NCI-H345 (cell line): ENCODE results near the gene MIS18A.
A peak's percentile ranks its signal among the peaks of the same experiment; 100 is the strongest.
"Not testable (repeated sequence)": the region's sequence is repeated elsewhere in the genome, so short reads cannot be mapped to it uniquely, and the experiment has no call there.

Experiments used
- DNase-seq: peaks from one replicate; lab custom pipeline; 2025; lab: John Stamatoyannopoulos, UW

MIS18A gene

DNA sequence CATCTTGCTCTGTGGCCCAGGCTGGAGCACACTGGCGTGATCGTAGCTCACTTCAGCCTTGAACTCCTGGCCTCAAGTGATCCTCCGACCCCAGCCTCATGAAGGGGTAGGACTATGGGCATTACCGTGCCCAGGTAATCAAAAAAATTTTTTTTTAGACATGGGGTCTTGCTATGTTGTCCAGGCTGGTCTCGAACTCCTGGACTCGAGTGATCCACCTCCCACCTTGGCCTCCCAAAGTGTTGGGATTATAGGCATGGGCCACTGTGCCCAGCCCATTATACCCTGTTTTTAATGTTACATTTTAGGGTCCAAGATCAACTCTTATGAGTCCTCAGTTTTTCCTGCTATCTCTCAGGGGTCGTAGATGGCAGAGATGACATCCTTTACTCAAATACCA, 26.1 kb upstream of the MIS18A start:
- no peak for DNase-seq

DNA sequence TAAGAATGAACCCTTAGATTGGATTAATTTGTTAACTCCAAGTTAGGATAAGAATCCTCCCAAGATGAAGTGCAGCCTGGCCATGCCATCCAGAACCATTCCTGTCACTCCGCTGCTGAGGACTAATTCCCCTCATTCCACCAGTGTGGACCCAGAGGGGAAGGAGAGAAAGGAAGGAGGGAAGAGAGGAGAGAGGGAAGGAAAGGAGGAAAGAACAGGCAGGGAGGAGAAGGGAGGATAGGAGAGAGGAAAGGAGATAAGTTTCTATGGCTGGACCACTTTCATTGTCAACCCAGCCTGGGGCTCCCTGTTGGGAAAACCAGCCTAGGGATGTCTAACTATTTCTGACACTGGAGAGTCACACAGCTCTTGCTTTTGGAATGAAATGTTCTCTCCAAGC, 24.5 kb upstream of the MIS18A start:
- DNase-seq: no peak

DNA sequence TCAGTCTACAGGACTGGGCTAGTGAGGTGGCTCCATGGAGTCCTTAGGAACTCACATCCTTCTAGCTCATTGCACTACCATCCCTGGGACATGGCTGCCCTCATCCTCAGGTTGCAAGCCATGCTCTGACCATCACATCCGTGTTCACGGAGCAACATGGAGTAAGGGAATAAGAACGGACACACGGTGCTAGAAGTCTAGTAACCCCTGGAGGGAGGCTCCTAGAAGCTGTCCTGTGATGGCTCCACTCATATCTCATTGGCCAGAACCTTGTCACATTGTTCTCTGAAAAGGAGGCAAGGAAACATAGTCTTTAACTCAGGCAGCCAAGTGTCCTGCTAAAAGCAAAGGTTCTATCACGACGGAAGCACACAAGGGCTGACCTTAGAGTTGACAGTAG, 23.7 kb upstream of the MIS18A start:
- no peak for DNase-seq

DNA sequence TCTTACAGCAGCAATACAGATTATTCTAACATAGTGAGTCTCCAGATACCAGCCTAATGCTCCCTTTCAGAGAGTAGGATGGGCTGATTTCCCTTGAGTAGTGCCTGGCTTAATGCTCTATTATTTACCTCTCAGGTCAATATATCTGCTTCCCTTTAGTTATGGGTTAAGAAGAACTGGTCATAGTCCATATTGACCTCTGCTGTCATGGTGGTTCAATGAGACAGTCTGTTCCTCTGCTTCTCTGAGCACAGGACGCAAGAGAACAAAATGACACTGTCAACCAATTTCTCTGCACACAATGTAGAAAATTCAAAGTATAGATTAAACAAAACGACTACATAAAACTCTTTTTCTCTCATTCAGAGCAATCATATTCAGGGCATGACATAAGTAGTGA, 22.7 kb upstream of the MIS18A start:
- no peak for DNase-seq

DNA sequence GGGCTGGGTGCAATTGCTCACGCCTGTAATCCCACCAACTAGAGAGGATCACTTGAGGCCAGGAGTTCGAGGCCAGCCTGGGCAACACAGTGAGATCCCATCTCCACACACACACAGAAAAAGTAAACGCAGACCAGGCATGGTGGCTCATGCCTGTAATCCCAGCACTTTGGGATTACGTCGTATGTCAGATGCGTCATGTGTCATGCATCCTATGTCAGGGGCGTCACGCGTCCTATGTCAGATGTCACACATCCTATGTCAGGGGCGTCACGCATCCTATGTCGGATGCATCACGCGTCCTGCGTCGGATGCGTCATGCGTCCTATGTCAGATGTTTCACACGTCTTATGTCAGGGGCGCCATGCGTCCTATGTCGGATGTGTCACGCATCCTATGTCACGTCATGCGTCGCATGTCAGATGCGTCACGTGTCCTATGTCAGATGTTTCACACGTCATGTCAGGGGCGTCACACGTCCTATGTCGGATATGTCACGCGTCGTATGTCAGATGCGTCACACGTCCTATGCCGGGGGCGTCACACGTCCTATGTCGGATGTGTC, 21.4 kb upstream of the MIS18A start:
- no peak for DNase-seq

DNA sequence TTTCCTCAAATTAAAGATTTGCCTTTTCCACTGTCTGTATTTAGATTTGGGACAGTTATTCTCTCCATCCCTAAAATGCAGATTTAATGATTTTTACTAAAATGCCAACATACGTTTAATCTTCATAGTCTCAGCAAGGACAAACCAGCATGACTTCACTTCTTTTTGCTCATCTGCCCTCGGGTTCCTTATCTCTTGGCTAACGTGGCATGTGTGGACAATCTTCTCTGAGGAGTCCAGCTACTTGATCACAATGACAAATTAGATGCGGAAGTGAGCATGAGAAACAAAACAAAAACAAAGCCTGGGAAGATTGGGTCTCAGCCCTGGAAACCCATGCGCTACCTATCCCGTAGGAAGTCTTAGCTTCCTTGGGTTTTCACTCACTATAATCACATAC, 20.8 kb upstream of the MIS18A start:
- no peak for DNase-seq

DNA sequence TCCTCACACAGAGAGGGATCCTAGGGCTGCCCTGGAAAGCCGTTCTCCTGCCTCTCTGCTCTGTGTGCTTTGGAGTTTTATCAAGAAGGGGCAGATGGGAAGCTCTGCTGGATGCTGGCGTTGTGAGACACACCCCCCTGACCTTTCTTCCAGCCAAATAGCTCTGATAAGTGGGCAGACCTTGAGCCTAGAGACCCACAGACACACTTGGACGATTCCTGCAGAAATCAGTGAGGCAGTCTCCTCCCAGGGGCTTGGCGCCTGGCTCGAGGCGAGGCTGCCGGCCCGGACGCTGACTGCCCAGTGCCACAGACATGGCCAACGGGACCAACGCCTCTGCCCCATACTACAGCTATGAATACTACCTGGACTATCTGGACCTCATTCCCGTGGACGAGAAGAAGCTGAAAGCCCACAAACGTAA, 19.8 kb upstream of the MIS18A start, which contains the start of gene MRAP:
TSS of gene MRAP (plus strand) at position 198 of the 424 bp plus-strand sequence. CDS start at position 315, 117 bp downstream.
- DNase-seq: no peak

DNA sequence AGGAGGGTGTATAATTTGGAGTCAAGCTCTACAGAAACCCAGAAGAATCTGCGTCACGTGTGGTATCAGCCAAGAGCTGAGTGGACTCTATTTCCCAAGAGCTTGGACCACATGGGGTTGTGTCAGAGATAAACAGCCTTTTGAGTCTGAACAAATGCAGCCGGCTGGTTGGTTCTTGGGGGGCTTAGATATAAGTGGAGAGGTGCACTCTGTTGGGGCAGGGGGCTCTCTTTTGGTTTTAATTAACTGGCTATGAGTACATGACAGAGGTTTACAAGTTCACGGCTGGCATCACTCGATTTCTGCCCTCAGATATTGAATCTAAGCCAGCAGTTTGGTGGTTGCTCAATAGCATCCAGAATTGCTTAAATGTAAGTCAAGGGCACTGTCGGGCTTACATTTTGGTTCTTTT, 19.3 kb upstream of the MIS18A start:
- DNase-seq: no peak

DNA sequence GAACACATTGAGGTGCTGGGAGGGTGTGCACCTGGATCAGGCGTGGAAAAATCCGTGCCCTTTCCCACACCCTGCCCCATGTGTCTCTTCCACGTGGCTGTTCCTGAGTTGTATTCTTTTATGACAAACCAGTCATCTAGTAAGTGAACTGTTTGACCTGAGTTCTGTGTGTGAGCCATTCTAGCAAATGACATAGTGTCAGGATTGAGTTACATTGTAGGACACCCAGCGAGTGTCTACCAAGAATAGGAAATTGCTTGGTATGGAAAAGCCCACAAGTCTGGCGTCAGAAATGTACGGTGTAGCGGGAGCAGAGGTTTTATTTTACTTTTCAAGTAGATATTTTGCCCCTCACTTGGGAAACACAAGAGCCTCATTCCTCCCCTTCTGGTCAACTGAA, 18.6 kb upstream of the MIS18A start:
- no peak for DNase-seq

DNA sequence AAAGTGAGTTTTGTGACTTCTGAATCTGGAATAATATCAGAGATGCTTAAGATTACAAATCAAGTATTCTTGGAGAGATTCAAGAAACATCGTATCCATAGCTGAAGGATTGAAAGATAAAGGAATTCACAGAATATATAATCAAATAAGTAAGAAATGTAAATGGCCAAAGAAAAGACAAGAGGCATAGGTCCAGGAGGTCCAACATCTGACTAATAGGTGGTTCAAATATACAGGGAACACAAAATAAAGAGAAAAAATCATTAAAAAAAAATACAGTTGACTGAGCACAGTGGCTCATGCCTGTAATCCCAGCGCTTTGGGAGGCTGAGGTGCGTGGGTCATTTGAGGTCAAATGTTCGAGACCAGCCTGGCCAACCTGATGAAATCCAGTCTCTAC, 6.6 kb upstream of the MIS18A start:
- DNase-seq: no peak

DNA sequence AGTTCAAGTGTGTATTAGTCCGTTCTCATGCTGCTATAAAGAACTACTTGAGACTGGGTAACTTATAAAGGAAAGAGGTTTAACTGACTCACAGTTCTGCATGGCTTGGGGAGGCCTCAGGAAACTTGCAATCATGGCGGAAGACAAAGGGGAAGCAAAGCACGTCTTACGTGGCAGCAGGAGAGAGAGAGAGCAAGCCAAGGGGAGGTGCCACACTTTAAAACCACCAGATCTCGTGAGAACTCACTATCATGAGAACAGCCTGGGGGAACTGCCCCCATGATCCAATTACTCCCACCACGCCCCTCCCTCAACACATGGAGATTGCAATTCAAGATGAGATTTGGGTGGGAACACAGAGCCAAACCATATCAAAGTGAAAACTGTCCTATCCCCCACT, 4.1 kb upstream of the MIS18A start:
- no peak for DNase-seq

DNA sequence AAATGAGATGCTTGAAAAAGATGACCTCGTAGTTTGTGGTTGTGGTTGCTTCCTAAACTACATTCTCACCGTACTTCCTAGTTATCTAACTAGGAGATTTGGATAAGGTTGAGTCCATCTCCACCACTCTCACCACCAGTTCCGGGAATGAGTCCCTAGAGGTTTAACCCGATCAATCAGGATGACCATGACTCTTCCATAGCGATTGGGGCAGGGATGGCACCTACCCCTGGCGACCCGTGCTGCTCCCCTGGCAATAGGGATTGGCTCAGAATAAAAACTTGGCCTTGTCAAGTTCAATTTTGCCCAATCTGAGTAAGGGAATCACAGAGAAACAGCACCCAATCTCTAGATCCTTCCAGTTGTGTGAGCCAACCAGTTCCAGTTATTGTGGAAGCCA, 2.7 kb upstream of the MIS18A start:
- DNase-seq: no peak

DNA sequence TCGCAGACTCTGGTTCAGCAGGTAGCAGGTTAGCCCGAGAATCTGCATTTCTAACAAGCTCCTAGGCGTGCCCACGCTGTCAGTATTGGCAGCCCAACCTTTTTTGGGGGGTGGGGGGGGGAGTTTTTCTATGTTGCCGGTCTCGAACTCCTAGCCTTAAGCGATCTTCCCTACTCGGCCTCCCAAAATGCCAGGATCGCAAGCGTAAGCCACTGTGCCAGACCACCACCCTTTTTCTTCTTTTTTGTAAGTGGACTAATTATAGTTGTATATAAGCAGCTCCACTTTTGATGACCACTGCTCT, 480 bp upstream of the MIS18A start:
- DNase-seq: no peak

DNA sequence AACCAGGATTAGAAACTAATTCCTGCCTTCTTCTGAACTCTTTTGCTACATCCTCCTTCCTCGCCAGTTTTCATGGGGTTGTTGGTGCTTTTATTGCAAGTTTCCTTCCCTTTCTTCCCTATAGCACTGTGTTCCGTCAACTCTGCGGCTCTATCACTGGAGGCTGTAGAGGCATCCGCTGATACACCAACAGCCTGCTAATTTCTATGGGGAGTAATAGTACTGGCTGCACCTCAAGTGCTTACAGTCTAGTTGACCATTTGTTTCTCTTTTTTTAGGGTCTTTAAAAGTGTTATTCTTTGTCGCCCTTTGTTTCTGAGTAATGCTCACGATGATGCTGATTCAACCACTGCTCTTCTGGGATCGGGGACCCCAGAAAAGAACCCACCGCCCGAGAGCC, 746 bp downstream of the MIS18A start:
- no peak for DNase-seq

DNA sequence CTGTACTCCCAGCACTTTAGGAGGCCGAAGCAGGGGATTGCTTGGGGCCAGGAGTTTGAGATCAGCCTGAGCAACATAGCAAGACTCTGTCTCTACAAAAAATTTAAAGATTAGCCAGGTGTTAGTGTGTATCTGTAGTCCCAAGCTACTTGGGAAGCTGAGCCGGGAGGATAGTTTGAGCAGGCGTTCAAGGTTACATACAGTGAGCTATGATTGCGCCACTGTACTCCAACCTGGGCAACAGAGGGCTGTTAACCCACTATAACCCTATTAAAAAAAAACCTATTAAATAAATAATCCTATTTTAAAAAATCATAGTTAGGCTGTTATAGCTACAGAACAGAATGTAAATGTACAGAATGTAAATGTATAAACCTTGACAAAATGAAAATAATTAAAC, 2.2 kb downstream of the MIS18A start:
- DNase-seq: no peak

DNA sequence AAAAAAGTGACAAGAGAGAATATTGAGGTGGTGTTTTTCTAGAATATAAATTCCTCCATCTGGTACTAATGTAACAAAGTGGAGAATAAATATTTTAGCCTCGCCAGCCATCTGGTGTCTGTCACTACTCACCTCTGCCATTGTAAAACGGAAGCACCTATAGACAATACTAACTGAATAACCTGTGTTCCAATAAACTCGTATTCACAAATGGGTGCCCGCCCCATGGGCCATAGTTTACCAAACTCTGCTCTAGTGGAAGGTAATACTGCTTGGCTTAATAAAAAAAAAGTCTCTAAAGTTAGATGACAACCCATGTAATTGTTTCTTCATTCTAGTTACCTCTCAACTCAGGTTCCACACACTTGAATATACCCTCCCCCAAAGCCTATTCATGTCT, 8.1 kb downstream of the MIS18A start:
- DNase-seq: no peak

DNA sequence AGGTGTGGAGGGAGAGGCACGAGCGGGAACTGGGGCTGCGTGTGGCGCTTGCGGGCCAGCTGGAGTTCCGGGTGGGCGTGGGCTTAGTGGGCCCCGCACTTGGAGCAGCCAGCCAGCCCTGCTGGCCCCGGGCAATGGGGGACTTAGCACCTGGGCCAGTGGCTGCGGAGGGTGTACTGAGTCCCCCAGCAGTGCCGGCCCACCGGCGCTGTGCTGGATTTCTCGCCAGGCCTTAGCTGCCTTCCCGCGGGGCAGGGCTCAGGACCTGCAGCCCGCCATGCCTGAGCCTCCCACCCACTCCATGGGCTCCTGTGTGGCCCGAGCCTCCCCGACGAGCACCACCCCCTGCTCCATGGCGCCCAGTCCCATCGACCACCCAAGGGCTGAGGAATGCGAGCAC, 13.5 kb downstream of the MIS18A start:
- DNase-seq: not testable (repeated sequence)

DNA sequence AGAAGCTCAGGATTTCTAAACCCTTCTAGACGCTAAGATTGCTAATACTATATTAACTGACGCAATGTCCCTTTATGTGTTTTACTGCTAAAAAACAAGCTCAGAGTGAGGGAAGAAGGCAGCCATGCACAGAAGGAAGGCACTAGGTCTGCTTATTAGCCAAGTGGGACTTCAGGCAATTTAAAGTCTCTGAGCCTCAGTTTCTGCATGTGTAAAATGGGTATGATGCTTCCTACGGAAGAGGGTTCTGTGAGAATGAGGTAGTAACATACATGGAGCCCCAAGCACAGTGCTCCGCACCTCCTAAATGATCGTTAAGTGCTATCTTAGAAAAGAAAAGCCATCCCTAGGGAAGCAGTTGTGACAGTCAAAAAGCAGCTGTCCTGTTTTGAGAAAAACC, 16.9 kb downstream of the MIS18A start:
- DNase-seq: no peak

DNA sequence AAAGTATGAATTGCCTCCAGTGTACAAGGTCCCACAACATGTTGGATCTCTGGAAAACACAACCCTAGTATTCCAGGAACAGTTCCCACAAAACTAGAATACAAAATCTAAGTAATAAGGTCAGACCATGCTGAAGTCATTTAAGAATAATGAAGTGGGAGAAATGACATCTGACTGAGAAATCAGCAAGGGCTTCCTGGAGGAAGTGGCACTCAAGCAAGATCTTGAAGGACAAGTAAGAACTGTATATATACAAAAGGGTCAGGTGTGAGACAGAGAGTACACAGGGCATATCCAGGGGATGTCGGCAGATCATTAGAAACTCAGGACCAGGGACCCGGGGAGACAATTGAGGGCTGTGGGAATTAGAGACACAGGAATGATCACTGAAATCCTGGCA, 18.7 kb downstream of the MIS18A start:
- DNase-seq: no peak

DNA sequence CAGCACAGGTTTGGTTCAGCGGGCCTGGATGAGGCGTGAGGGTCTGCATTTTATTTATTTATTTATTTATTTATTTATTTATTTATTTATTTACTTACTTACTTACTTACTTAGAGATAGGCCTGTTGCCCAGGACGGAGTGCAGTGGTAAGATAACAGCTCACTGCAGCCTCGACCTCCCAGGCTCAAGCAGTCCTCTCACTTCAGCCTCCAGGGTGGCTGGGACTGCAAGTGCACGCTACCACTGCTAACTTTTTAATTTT, 20.1 kb downstream of the MIS18A start:
- not testable (repeated sequence) for DNase-seq

DNA sequence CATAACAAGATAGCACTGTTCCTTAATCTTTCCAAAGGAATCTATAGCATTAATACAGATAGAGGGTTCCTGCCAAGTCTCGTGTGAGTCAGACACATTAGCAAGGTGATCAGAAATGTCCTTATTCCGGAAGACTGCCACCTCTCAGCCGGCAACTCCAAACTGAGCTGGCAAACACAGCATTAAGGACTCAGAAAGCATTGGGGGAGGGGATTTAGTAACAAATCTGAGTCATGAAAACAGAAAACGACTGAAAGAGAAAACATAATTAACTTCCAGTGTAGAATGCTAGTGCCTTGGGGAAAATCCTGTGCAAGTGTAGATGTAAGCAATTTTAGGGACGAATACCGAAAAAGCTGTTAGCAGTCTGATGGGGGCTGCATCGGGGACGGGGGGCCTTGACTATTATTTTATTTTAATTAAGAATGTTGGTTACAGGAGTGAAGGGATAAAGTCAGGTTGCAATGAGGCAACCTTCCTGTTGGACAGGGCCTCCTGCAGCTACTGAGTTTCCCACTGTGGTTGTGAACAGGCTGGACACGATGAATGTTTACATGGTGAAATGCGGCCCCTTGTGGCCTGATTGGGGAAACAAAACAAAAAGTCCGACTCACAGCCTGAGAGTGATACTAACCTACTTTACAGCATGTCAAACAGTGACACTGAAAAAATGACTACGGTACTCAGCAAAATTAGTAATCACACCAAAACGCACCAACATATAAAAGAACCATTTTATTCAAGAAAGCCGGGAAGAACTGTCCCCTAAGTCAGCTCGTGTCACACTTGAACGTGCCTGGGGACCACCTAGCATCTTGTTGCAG, 20.7 kb downstream of the MIS18A start:
- DNase-seq: peak; percentile 84

DNA sequence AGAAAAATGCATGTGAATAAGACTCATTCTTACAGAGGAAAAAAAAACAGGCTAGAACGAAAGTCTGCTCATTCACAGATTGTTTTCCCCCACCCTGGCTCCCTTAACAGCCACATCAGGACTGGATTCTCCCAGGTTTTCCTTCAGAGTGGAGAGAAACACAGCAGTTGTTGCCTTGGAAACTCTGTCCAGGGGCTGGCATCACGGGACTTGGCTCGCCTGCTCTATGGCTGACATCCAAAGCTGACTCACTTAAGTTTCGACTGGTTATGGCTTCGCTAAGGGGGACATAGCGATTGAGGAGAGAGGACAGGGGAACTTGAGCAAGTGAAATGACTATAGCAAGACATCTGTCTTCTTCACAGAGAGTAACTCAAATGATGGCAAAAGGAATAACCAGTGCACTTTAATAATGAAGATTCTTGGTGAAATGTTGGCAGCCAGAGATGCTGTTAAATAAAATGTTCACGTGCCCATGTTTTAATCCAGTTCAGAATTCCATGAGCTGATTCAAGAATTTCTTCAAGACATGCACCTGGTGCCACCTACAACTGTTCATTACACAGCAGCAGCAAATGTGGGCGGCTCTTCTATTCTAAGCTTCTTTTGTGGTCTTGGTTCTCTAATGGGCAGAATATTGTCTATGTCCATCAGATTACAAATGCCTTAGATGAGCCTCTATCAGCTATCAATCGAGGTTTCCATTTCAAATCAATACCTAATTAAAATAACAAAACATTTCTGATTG, 21.8 kb downstream of the MIS18A start:
- DNase-seq: peak; percentile 87

DNA sequence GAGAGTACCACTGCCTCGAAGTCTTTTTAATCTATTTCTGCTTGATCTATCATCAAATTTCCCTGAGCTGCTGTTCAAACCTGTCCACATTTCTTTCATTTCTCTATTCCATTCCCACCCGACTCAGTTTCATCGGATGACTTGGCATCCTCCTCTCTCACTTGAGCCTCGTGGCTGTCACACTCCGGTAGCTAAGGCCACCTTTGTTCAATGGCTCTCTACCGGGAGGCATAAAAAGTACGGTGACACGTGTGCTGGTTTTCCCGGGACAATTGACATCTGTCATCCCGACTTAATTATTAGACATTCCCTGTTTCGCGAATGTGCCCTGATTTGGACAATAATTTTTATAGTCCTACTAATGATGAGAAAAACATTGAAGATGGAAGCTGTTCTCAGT, 22.6 kb downstream of the MIS18A start:
- no peak for DNase-seq

DNA sequence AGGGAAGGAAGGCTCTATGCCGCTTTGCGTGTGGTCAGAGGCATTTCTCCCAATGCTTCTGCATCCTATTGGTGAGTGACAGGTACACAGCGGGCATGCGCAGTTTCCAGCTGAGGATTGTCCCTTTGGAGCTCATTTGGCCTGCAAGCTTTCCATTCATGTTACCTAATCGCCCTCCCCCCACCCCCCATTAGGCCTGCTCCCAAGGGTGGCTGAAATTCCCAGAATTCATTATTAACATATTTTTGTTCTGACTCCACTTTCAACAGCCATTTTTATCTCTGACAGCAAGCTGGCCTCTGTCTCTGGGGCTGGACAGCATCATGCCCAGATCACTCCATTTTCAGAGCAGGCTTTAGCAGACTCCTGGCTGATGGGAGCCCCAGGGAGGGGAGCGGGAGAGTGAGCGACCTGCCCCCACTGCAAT, 25.6 kb downstream of the MIS18A start:
- DNase-seq: no peak
